OCI-LY7 (cell line): Measurements from ENCODE around the gene SUMF2.
"Not testable (repeated sequence)": the region's sequence is repeated elsewhere in the genome, so short reads cannot be mapped to it uniquely, and the experiment has no call there.

Experiments
- CTCF ChIP-seq: fragments of 200-600 bp; sonication (generic); conservative IDR thresholded peaks from 2 replicates; pipeline ENCODE4 v1.5.1; 2014; ENCODE audit warnings: mild to moderate bottlenecking, antibody characterized with exemption, low read length, moderate library complexity, mixed read lengths
- EZH2phosphoT487 ChIP-seq: fragments of 200-600 bp; sonication (generic); IDR thresholded peaks from 2 replicates; pipeline ENCODE4 v1.6.1; 2018; ENCODE audit warnings: low read depth, borderline replicate concordance, mild to moderate bottlenecking, mixed run types, antibody characterized with exemption, low read length, moderate library complexity, mixed read lengths

GRCh38 chr7:56045758-56046157 lies 18.3 kb upstream of the SUMF2 start:
- not testable (repeated sequence) for TF ChIP-seq CTCF, EZH2phosphoT487
